ENCODE measurements around the gene CACNB1.

CACNB1 gene

DNA sequence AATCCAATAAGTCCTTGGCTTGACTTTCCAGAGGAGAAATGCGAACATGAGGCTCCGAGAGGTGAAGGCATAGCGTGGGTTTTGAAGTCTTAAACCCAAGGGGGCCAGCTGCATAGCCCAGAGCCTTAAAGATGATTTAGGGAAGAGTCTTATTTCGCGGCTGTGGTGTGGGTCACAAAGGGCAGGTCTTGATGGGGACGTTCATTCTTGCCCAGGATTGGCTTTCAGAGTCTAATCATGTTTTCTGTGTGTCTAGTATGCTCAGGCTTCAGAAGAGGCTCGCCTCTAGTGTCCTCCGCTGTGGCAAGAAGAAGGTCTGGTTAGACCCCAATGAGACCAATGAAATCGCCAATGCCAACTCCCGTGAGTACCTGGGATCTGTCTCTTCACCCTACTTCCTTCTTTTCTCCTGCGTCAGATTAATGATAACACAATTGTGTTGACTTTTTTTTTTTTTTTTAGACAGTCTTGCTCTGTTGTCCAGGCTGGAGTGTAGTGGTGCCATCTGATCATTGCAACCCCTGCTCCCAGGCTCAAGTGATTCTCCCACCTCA lies 3.6 kb upstream of the CACNB1 start:
- Histone ChIP-seq H2BK120ac (ENCODE audit: insufficient read depth, low read length, poor library complexity) (no peak overlapping the region), H3K79me1 (ENCODE audit: low read length) (peaks cover 7% of the 10 kb centered on the region), H3K4ac (ENCODE audit: low read depth, low read length) (peak overlapping the region; percentile 41), H2AFZ (ENCODE audit: insufficient read depth, low read length, poor library complexity) (no peak overlapping the region), H2AK5ac (ENCODE audit: low read length) (no peak overlapping the region), H3K36me3 (ENCODE audit: control insufficient read depth in 1 of 2, insufficient read depth in 2 of 2, low read length in 2 of 2) (peaks cover 31 to 41% of the 10 kb centered on the region in 2 experiments), H4K8ac (ENCODE audit: low read depth, low read length) (peak overlapping the region; percentile 47), H3K9ac (ENCODE audit: low read length) (peak overlapping the region; percentile 100), H3K4me3 (ENCODE audit: low read depth, low read length) (peak overlapping the region; percentile 59), H4K12ac (ENCODE audit: low read depth, low read length) (peak overlapping the region; percentile 41), H3K27ac (ENCODE audit: low read depth, low read length) (peak overlapping the region; percentile 80), H3K18ac (ENCODE audit: low read length) (no peak overlapping the region), H3K4me2 (ENCODE audit: low read length) (peak overlapping the region; percentile 89), H2BK12ac (ENCODE audit: low read length) (no peak overlapping the region), H2BK5ac (ENCODE audit: low read depth, low read length, poor library complexity) (no peak overlapping the region), H3K4me1 (ENCODE audit: control insufficient read depth in 1 of 2, insufficient read depth in 2 of 2, low read length in 2 of 2) (peaks cover 12 to 17% of the 10 kb centered on the region in 2 experiments), H3K79me2 (ENCODE audit: control insufficient read depth, insufficient read depth, low read length, poor library complexity) (peaks cover 9% of the 10 kb centered on the region), H3K9me3 (ENCODE audit: insufficient read depth, low read depth, low read length) (no peaks in the 10 kb centered on the region), H3K27me3 (ENCODE audit: insufficient read depth, low read length) (no peaks in the 10 kb centered on the region), H4K91ac (ENCODE audit: low read depth, low read length) (no peak overlapping the region), H3K14ac (ENCODE audit: low read length) (no peak overlapping the region), H3K23ac (ENCODE audit: low read length) (no peak overlapping the region)
- WGBS (ENCODE audit: extremely low coverage, insufficient coverage, insufficient read length): no CpG with 5 or more reads among the region's 11 CpGs
- no peak for DNase-seq

DNA sequence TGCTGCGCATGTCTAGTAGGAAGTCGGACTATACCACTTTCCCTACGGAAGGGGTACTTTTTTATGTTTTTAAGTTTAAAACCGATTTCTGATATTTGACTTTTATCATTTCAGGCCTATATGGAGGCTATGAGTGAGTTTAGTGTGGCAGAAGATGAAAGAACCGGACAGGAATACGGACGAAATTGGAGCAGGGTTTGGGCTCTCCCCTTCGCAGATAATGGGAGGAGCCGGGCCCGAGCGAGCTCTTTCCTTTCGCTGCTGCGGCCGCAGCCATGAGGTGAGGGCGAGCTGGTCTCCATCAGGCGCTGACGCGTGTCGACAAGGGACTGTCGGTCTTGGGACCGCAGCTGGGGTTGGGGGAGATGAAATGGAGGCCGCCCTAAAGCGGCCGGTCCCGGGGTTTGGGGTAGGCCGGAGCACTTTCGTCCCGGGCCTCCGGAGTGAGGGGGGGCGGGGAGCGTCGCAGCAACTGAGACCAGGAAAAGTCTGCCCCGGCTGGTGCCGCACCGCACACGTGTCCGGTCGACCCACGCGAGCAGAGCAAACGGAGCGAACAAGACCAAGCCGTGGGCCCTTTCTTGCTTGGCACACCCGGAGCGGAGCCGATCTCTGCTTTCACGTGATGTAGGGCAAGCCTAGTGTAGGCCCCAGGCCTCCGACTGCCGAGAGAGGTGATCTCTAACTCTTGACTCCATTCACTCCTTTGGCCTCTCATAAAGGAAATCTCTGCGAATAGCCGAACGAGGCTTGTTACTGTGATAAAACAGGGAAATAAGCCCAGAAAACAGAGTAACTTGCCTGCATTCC lies 2.8 kb upstream of the CACNB1 start, which contains the start of gene RPL19:
Gene RPL19, plus strand, starts transcription at position 214 of the 810 bp plus-strand sequence. Its CDS starts 62 bp downstream, at position 276.
- H3K14ac ChIP-seq (ENCODE audit: low read length): peak within 1 kb of the TSS; percentile 97
- H2BK120ac ChIP-seq (ENCODE audit: insufficient read depth, low read length, poor library complexity): peak within 1 kb of the TSS; percentile 78
- no peaks in the 10 kb centered on the region for H3K9me3 ChIP-seq (ENCODE audit: insufficient read depth, low read depth, low read length)
- H4K12ac ChIP-seq (ENCODE audit: low read depth, low read length): peak within 1 kb of the TSS; percentile 88
- H3K4me2 ChIP-seq (ENCODE audit: low read length): peak within 1 kb of the TSS; percentile 89
- DNase-seq: peak; percentile 40 to 50
- peak within 1 kb of the TSS; percentile 89 for H2BK5ac ChIP-seq (ENCODE audit: low read depth, low read length, poor library complexity)
- peak within 1 kb of the TSS; percentile 98 for H3K4ac ChIP-seq (ENCODE audit: low read depth, low read length)
- peak within 1 kb of the TSS; percentile 93 for H4K8ac ChIP-seq (ENCODE audit: low read depth, low read length)
- H3K18ac ChIP-seq (ENCODE audit: low read length): peak within 1 kb of the TSS; percentile 92
- H2BK12ac ChIP-seq (ENCODE audit: low read length): no peak within 1 kb of the TSS
- H2AK5ac ChIP-seq (ENCODE audit: low read length): peak within 1 kb of the TSS; percentile 80
- no peak within 1 kb of the TSS for H3K23ac ChIP-seq (ENCODE audit: low read length)
- H3K79me1 ChIP-seq (ENCODE audit: low read length): peaks cover 7% of the 10 kb centered on the region
- peaks cover 31 to 41% of the 10 kb centered on the region in 2 experiments for H3K36me3 ChIP-seq (ENCODE audit: control insufficient read depth in 1 of 2, insufficient read depth in 2 of 2, low read length in 2 of 2)
- H4K91ac ChIP-seq (ENCODE audit: low read depth, low read length): peak within 1 kb of the TSS; percentile 85
- peak within 1 kb of the TSS; percentile 100 for H3K9ac ChIP-seq (ENCODE audit: low read length)
- H3K79me2 ChIP-seq (ENCODE audit: control insufficient read depth, insufficient read depth, low read length, poor library complexity): peaks cover 9% of the 10 kb centered on the region
- peak within 1 kb of the TSS; percentile 80 for H3K27ac ChIP-seq (ENCODE audit: low read depth, low read length)
- H3K27me3 ChIP-seq (ENCODE audit: insufficient read depth, low read length): no peaks in the 10 kb centered on the region
- peaks cover 12 to 17% of the 10 kb centered on the region in 2 experiments for H3K4me1 ChIP-seq (ENCODE audit: control insufficient read depth in 1 of 2, insufficient read depth in 2 of 2, low read length in 2 of 2)
- peak within 1 kb of the TSS; percentile 96 for H3K4me3 ChIP-seq (ENCODE audit: low read depth, low read length)
- peak within 1 kb of the TSS; percentile 78 for H2AFZ ChIP-seq (ENCODE audit: insufficient read depth, low read length, poor library complexity)
- whole genome bisulfite sequencing (ENCODE audit: extremely low coverage, insufficient coverage, insufficient read length): no CpG with 5 or more reads among the region's 52 CpGs

DNA sequence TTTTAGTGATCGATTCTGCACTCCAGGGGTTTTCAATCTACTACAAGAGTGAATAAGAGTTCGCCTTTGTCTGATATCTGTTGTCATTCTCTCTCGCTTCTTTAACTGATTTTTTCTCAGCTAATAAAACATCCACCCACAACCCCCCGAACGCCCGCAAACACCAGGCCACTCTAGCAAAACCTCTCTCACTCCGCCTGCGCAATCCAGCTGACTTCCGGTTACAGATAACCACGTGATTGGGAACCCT lies 2.3 kb upstream of the CACNB1 start:
- Histone ChIP-seq H3K9ac (ENCODE audit: low read length) (no peak overlapping the region), H3K79me2 (ENCODE audit: control insufficient read depth, insufficient read depth, low read length, poor library complexity) (peaks cover 9% of the 10 kb centered on the region), H2BK12ac (ENCODE audit: low read length) (no peak overlapping the region), H2AFZ (ENCODE audit: insufficient read depth, low read length, poor library complexity) (peak overlapping the region; percentile 50), H4K8ac (ENCODE audit: low read depth, low read length) (peak overlapping the region; percentile 92), H3K27ac (ENCODE audit: low read depth, low read length) (no peak overlapping the region), H3K14ac (ENCODE audit: low read length) (no peak overlapping the region), H3K27me3 (ENCODE audit: insufficient read depth, low read length) (no peaks in the 10 kb centered on the region), H3K4me1 (ENCODE audit: control insufficient read depth in 1 of 2, insufficient read depth in 2 of 2, low read length in 2 of 2) (peaks cover 12 to 20% of the 10 kb centered on the region in 2 experiments), H4K12ac (ENCODE audit: low read depth, low read length) (peak overlapping the region; percentile 78), H3K9me3 (ENCODE audit: insufficient read depth, low read depth, low read length) (no peaks in the 10 kb centered on the region), H3K4me3 (ENCODE audit: low read depth, low read length) (no peak overlapping the region), H3K18ac (ENCODE audit: low read length) (no peak overlapping the region), H3K79me1 (ENCODE audit: low read length) (peaks cover 7% of the 10 kb centered on the region), H2BK120ac (ENCODE audit: insufficient read depth, low read length, poor library complexity) (no peak overlapping the region), H4K91ac (ENCODE audit: low read depth, low read length) (peak overlapping the region; percentile 71), H3K4ac (ENCODE audit: low read depth, low read length) (no peak overlapping the region), H3K4me2 (ENCODE audit: low read length) (peak overlapping the region; percentile 89), H3K23ac (ENCODE audit: low read length) (no peak overlapping the region), H2BK5ac (ENCODE audit: low read depth, low read length, poor library complexity) (no peak overlapping the region), H3K36me3 (ENCODE audit: control insufficient read depth in 1 of 2, insufficient read depth in 2 of 2, low read length in 2 of 2) (peaks cover 28 to 36% of the 10 kb centered on the region in 2 experiments), H2AK5ac (ENCODE audit: low read length) (no peak overlapping the region)
- WGBS (ENCODE audit: extremely low coverage, insufficient coverage, insufficient read length): no CpG with 5 or more reads among the region's 10 CpGs
- peak; percentile 82 to 95 for DNase-seq

DNA sequence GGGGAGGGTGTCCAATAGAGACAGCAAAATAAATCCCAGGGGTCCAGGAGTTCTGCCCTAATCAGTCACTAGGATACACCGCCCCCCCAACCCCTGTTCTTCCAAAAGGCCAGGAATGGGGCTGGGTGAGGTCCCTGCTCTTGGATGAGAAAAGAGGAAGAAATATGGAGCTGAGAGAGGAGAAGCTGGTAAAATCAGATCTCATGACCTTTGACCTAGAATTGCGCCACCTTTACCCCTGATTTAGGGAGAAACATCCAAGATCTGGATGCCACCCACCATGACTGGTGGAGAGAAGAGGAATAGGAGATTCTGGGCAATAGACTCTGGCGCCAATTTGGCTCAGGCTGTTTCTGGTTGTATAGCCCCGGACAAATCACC lies 707 bp upstream of the CACNB1 start:
- Histone ChIP-seq H3K79me1 (ENCODE audit: low read length) (peaks cover 7% of the 10 kb centered on the region), H3K27ac (ENCODE audit: low read depth, low read length) (no peak overlapping the region), H2BK12ac (ENCODE audit: low read length) (no peak overlapping the region), H2AFZ (ENCODE audit: insufficient read depth, low read length, poor library complexity) (peak overlapping the region; percentile 17), H3K9me3 (ENCODE audit: insufficient read depth, low read depth, low read length) (no peaks in the 10 kb centered on the region), H3K18ac (ENCODE audit: low read length) (no peak overlapping the region), H3K4me2 (ENCODE audit: low read length) (peak overlapping the region; percentile 94), H4K8ac (ENCODE audit: low read depth, low read length) (peak overlapping the region; percentile 51), H4K91ac (ENCODE audit: low read depth, low read length) (peak overlapping the region; percentile 28), H2AK5ac (ENCODE audit: low read length) (peak overlapping the region; percentile 23), H3K23ac (ENCODE audit: low read length) (no peak overlapping the region), H2BK120ac (ENCODE audit: insufficient read depth, low read length, poor library complexity) (no peak overlapping the region), H4K12ac (ENCODE audit: low read depth, low read length) (peak overlapping the region; percentile 34), H3K4me1 (ENCODE audit: control insufficient read depth in 1 of 2, insufficient read depth in 2 of 2, low read length in 2 of 2) (peaks cover 12 to 21% of the 10 kb centered on the region in 2 experiments), H3K79me2 (ENCODE audit: control insufficient read depth, insufficient read depth, low read length, poor library complexity) (peaks cover 9% of the 10 kb centered on the region), H3K36me3 (ENCODE audit: control insufficient read depth in 1 of 2, insufficient read depth in 2 of 2, low read length in 2 of 2) (peaks cover 14 to 20% of the 10 kb centered on the region in 2 experiments), H3K4me3 (ENCODE audit: low read depth, low read length) (peak overlapping the region; percentile 53), H3K9ac (ENCODE audit: low read length) (no peak overlapping the region), H2BK5ac (ENCODE audit: low read depth, low read length, poor library complexity) (no peak overlapping the region), H3K27me3 (ENCODE audit: insufficient read depth, low read length) (no peaks in the 10 kb centered on the region), H3K14ac (ENCODE audit: low read length) (no peak overlapping the region), H3K4ac (ENCODE audit: low read depth, low read length) (no peak overlapping the region)
- no CpG with 5 or more reads among the region's 4 CpGs for WGBS (ENCODE audit: extremely low coverage, insufficient coverage, insufficient read length)
- peak in 1 of 2 donors; percentile 14 for DNase-seq
